Neural progenitor cell (in vitro differentiated cells): ENCODE results near the gene GPR162. TPM values are rescaled to one million over a fixed set of nuclear protein-coding genes. Genes with fewer than 3 reads are reported as not detected.

Source experiments
- DNase-seq: peaks from one replicate; pipeline ENCODE4 v3.0.0-alpha.2; 2016; ENCODE audit warnings: low spot score
- H2AFZ ChIP-seq: fragments of 200-600 bp; sonication (generic); replicated peaks from 2 replicates; pipeline ENCODE4 v1.6.1; 2016; ENCODE audit warnings: antibody characterized with exemption
- H3F3A ChIP-seq: fragments of 200-600 bp; sonication (generic); 2 replicates; pipeline ENCODE4 v1.6.1; 2016; ENCODE audit warnings: antibody characterized with exemption, low read depth
- H3K27ac ChIP-seq: fragments of 200-600 bp; sonication (generic); 2 replicates; pipeline ENCODE4 v1.5.1; 2016; ENCODE audit warnings: mild to moderate bottlenecking
- H3K27me3 ChIP-seq: fragments of 200-600 bp; sonication (generic); 2 replicates; pipeline ENCODE4 v1.6.1; 2016; ENCODE audit warnings: mild to moderate bottlenecking, moderate library complexity
- H3K36me3 ChIP-seq: fragments of 200-600 bp; sonication (generic); 2 replicates; pipeline ENCODE4 v1.5.1; 2016
- H3K4me1 ChIP-seq: fragments of 200-600 bp; sonication (generic); 2 replicates; pipeline ENCODE4 v1.6.1; 2016; ENCODE audit warnings: mixed run types
- H3K4me2 ChIP-seq: fragments of 200-600 bp; sonication (generic); 2 replicates; pipeline ENCODE4 v1.6.1; 2016
- H3K4me3 ChIP-seq: fragments of 200-600 bp; sonication (generic); 2 replicates; pipeline ENCODE4 v1.5.1; 2016
- H3K79me2 ChIP-seq: fragments of 200-600 bp; sonication (generic); 2 replicates; pipeline ENCODE4 v1.6.1; 2016; ENCODE audit warnings: low read depth
- H3K9ac ChIP-seq: fragments of 200-600 bp; sonication (generic); 2 replicates; pipeline ENCODE4 v1.6.1; 2016
- H3K9me3 ChIP-seq: fragments of 200-600 bp; sonication (generic); 2 replicates; pipeline ENCODE4 v1.5.1; 2016; ENCODE audit warnings: low read depth
- H4K20me1 ChIP-seq: fragments of 200-600 bp; sonication (generic); 2 replicates; pipeline ENCODE4 v1.6.1; 2016; ENCODE audit warnings: low read depth
- H3K27ac Mint-ChIP-seq: 3 replicates; pipeline ENCODE4 v1.8.0; 2021; ENCODE audit warnings: mixed read lengths
- H3K27me3 Mint-ChIP-seq: 2 replicates; pipeline ENCODE4 v1.8.0; 2022; ENCODE audit warnings: low read depth, mild to moderate bottlenecking, inconsistent platforms, moderate library complexity, mixed read lengths; ENCODE audit not compliant: insufficient read depth
- H3K36me3 Mint-ChIP-seq: 3 replicates; pipeline ENCODE4 v1.8.0; 2021; ENCODE audit warnings: mixed read lengths
- H3K4me1 Mint-ChIP-seq: 3 replicates; pipeline ENCODE4 v1.8.0; 2021; ENCODE audit warnings: mixed read lengths
- H3K4me3 Mint-ChIP-seq: 3 replicates; pipeline ENCODE4 v1.8.0; 2021; ENCODE audit warnings: mild to moderate bottlenecking, moderate library complexity, mixed read lengths
- H3K9me3 Mint-ChIP-seq: 3 replicates; pipeline ENCODE4 v1.8.0; 2020; ENCODE audit warnings: mixed read lengths
- EZH2 ChIP-seq: fragments of 200-600 bp; sonication (generic); IDR thresholded peaks from 2 replicates; pipeline ENCODE4 v1.6.1; 2017; ENCODE audit warnings: antibody characterized with exemption, mild to moderate bottlenecking, moderate library complexity
- EZH2phosphoT487 ChIP-seq: fragments of 200-600 bp; sonication (generic); IDR thresholded peaks from 2 replicates; pipeline ENCODE4 v1.6.1; 2017; ENCODE audit warnings: antibody characterized with exemption
- total RNA-seq: library from RNA; depleted of rRNA; stranded (reverse); fragments of >200 nt; gene quantifications from 2 replicates; pipeline ENCODE4 v1.2.3, GENCODE V29; 2015; ENCODE audit warnings: low replicate concordance
- TF ChIP-seq, protein P1 (sequence below): fragments of 200-600 bp; sonication (generic); IDR thresholded peaks from 2 replicates; pipeline ENCODE4 v1.5.1; 2017; ENCODE audit warnings: antibody characterized with exemption, mild to moderate bottlenecking

GPR162 gene
- total RNA-seq, 1 donor from 2014 or later, result 10.0 TPM

DNA sequence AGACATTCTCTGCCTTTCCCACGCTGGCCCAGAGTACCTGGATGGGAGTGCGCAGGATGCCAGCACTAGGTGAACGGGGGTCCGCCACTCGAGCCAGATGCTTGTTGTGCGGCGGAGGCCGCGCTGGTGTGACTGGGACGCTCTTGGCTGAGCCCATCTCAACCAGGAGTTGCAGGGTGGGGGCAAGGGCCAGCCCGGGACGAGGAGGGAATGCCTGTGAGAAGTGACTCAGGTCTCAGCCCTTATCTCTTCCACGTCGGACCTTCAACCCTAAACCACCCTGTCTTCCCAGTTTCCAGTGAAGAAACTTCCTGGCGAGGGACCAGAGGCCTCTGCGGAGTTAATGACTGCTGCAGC lies 29.2 kb downstream of the GPR162 start:
- Mint-ChIP-seq H3K4me3 (peak overlapping the region; percentile 93), H3K4me1 (peaks cover 47% of the 10 kb centered on the region), H3K27me3 (peaks cover 5% of the 10 kb centered on the region), H3K36me3 (peaks cover 33% of the 10 kb centered on the region), H3K27ac (peak overlapping the region; percentile 97), H3K9me3 (no peaks in the 10 kb centered on the region)
- Histone ChIP-seq H3K36me3 (no peaks in the 10 kb centered on the region), H3K4me2 (peak overlapping the region; percentile 88), H3F3A (peaks cover 47% of the 10 kb centered on the region), H3K79me2 (peaks cover 54% of the 10 kb centered on the region), H3K9ac (peak overlapping the region; percentile 16), H3K27me3 (no peaks in the 10 kb centered on the region), H3K9me3 (no peaks in the 10 kb centered on the region), H3K27ac (no peak overlapping the region), H3K4me3 (peak overlapping the region; percentile 73), H3K4me1 (peaks cover 19% of the 10 kb centered on the region), H2AFZ (no peak overlapping the region), H4K20me1 (peaks cover 32% of the 10 kb centered on the region)
- TF ChIP-seq, protein P1, sequence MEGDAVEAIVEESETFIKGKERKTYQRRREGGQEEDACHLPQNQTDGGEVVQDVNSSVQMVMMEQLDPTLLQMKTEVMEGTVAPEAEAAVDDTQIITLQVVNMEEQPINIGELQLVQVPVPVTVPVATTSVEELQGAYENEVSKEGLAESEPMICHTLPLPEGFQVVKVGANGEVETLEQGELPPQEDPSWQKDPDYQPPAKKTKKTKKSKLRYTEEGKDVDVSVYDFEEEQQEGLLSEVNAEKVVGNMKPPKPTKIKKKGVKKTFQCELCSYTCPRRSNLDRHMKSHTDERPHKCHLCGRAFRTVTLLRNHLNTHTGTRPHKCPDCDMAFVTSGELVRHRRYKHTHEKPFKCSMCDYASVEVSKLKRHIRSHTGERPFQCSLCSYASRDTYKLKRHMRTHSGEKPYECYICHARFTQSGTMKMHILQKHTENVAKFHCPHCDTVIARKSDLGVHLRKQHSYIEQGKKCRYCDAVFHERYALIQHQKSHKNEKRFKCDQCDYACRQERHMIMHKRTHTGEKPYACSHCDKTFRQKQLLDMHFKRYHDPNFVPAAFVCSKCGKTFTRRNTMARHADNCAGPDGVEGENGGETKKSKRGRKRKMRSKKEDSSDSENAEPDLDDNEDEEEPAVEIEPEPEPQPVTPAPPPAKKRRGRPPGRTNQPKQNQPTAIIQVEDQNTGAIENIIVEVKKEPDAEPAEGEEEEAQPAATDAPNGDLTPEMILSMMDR, result no peak
- TF ChIP-seq EZH2phosphoT487 (no peak), EZH2 (no peak)
- DNase-seq, result no peak

DNA sequence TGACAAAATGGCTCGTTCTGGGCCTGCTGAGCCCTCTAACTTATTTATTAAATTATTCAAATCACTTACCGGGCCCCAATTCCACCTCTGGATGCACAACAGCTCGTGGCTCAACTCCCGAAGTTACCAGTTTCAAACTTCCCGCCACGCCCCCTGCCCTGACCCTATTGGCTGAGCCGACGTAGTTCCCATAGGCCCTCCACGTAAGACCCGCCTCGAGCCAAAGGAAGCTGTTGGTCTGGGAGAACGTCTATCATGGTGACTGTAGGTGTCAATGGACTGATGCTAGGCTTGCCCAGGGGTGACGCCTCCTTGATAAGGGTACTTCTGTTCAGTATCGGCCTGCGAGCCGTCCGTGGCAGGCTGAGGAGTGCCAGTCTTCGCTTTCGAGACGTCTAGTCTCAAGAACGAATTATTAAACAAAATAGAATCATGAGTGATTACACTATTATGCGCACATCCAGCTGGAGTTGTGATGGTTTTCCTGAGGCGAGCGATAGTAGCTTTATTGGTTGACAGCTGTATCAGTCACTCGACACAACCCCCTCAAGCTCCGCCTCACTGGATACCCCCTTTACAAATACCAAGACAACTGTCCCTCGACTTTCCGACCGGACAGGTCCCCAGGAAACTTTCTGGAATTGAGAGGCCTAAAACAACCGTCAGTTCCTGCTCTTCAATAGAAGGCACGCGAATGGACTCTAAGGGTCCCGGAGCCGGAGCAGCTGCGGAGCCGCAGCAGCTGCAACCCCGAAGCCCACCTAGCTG lies 29.7 kb downstream of the GPR162 start, which contains the start of gene CDCA3:
CDCA3 (minus strand) TSS at position 134 of the 768 bp plus-strand sequence. CDS start 334 bp downstream, outside the sequence.
- Histone ChIP-seq H3K27me3 (no peaks in the 10 kb centered on the region), H3K9me3 (no peaks in the 10 kb centered on the region), H3K9ac (peak within 1 kb of the TSS; percentile 16), H3K79me2 (peaks cover 54% of the 10 kb centered on the region), H2AFZ (peak within 1 kb of the TSS; percentile 90), H3K4me2 (peak within 1 kb of the TSS; percentile 88), H3K4me3 (peak within 1 kb of the TSS; percentile 73), H3K36me3 (no peaks in the 10 kb centered on the region), H4K20me1 (peaks cover 32% of the 10 kb centered on the region), H3F3A (peaks cover 42% of the 10 kb centered on the region), H3K27ac (peak within 1 kb of the TSS; percentile 26), H3K4me1 (peaks cover 19% of the 10 kb centered on the region)
- Mint-ChIP-seq H3K36me3 (peaks cover 32% of the 10 kb centered on the region), H3K9me3 (no peaks in the 10 kb centered on the region), H3K4me3 (peak within 1 kb of the TSS; percentile 93), H3K4me1 (peaks cover 46% of the 10 kb centered on the region), H3K27ac (peak within 1 kb of the TSS; percentile 97), H3K27me3 (peaks cover 5% of the 10 kb centered on the region)
- TF ChIP-seq, protein P1, result no peak
- no peak for TF ChIP-seq EZH2
- TF ChIP-seq EZH2phosphoT487, result no peak
- DNase-seq, result peak; percentile 99

DNA sequence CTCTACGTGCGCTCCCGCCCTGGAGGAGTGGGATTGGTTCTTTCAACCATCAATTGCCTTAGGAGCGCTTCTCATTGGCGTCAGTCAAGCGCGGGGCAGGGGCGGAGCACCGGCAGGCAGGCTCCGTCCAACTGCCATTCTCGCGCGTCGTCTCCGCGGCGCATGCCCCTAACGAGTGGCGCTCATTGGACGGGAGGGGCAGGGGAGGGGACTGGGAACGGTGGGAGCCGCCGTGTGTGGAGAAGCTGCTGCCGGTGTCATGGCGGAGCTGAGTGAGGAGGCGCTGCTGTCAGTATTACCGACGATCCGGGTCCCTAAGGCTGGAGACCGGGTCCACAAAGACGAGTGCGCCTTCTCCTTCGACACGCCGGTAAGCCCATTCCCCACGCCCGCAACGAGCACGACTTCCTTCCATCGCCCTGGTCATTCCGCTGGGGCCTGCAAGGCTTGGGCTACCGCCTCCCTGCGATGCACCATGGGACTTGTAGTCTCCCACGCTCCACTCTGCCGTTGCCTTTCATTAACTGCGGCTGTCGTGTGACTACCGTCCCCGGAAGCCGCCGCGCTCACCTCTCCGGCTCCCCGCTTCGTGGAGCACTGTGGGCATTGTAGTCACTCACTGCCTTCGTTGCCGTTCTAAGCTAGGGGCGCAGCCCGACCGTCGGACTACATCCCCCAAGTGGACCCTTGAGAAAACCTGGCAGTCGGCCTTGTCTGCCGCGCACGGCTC lies 30.5 kb downstream of the GPR162 start, which contains the start of gene USP5:
USP5 (plus strand) TSS at position 230 of the 730 bp plus-strand sequence; CDS start at position 260, 30 bp downstream.
- H3K36me3 ChIP-seq, result no peaks in the 10 kb centered on the region
- H3K4me2 ChIP-seq, result peak within 1 kb of the TSS; percentile 88
- peaks cover 43% of the 10 kb centered on the region for H3K4me1 Mint-ChIP-seq
- H3F3A ChIP-seq, result peaks cover 41% of the 10 kb centered on the region
- peak within 1 kb of the TSS; percentile 26 for H3K27ac ChIP-seq
- peaks cover 32% of the 10 kb centered on the region for H4K20me1 ChIP-seq
- peaks cover 19% of the 10 kb centered on the region for H3K4me1 ChIP-seq
- no peaks in the 10 kb centered on the region for H3K27me3 ChIP-seq
- H3K27me3 Mint-ChIP-seq, result peaks cover 7% of the 10 kb centered on the region
- no peaks in the 10 kb centered on the region for H3K9me3 Mint-ChIP-seq
- TF ChIP-seq EZH2 (no peak), EZH2phosphoT487 (no peak)
- TF ChIP-seq, protein P1, result no peak
- H3K36me3 Mint-ChIP-seq, result peaks cover 32% of the 10 kb centered on the region
- DNase-seq, result peak; percentile 100
- H3K4me3 Mint-ChIP-seq, result peak within 1 kb of the TSS; percentile 93
- H3K9me3 ChIP-seq, result no peaks in the 10 kb centered on the region
- no peak within 1 kb of the TSS for H3K9ac ChIP-seq
- peak within 1 kb of the TSS; percentile 73 for H3K4me3 ChIP-seq
- H3K79me2 ChIP-seq, result peaks cover 54% of the 10 kb centered on the region
- H3K27ac Mint-ChIP-seq, result peak within 1 kb of the TSS; percentile 97
- peak within 1 kb of the TSS; percentile 90 for H2AFZ ChIP-seq
